H9 (cell line): ENCODE measurements around the gene FPR2. TPM values are rescaled to one million over a fixed set of nuclear protein-coding genes. Genes with fewer than 3 reads are reported as not detected.

Experiments
- DNase-seq: peaks from one replicate; pipeline ENCODE4 v3.0.0-alpha.2; 2017
- H2AFZ ChIP-seq: one replicate; pipeline ENCODE4 v1.6.1; 2013; ENCODE audit warnings: mild to moderate bottlenecking, low read length, control low read depth, moderate library complexity
- H2AK5ac ChIP-seq: 2 replicates; pipeline ENCODE4 v1.6.1; 2013; ENCODE audit warnings: low read length, control low read depth, mixed read lengths; ENCODE audit not compliant: insufficient read length
- H2BK120ac ChIP-seq: one replicate; pipeline ENCODE4 v1.6.1; 2013; ENCODE audit warnings: low read depth, mild to moderate bottlenecking, low read length, control low read depth, inconsistent platforms; ENCODE audit not compliant: poor library complexity, severe bottlenecking
- H2BK12ac ChIP-seq: 2 replicates; pipeline ENCODE4 v1.6.1; 2013; ENCODE audit warnings: low read length, control low read depth, mixed read lengths, low read depth; ENCODE audit not compliant: insufficient read length
- H2BK15ac ChIP-seq: 2 replicates; pipeline ENCODE4 v1.6.1; 2013; ENCODE audit warnings: low read depth, low read length, control low read depth
- H2BK20ac ChIP-seq: one replicate; pipeline ENCODE4 v1.6.1; 2013; ENCODE audit warnings: low read depth, mild to moderate bottlenecking, low read length, control low read depth, inconsistent platforms; ENCODE audit not compliant: poor library complexity, severe bottlenecking
- H2BK5ac ChIP-seq: 2 replicates; pipeline ENCODE4 v1.6.1; 2013; ENCODE audit warnings: low read length, control low read depth, mixed read lengths; ENCODE audit not compliant: insufficient read length
- H3K14ac ChIP-seq: 2 replicates; pipeline ENCODE4 v1.6.1; 2013; ENCODE audit warnings: low read length, control low read depth; ENCODE audit not compliant: insufficient read depth
- H3K18ac ChIP-seq: 2 replicates; pipeline ENCODE4 v1.6.1; 2013; ENCODE audit warnings: low read depth, mild to moderate bottlenecking, mixed read lengths, low read length, control low read depth; ENCODE audit not compliant: insufficient read length
- H3K23ac ChIP-seq: 2 replicates; pipeline ENCODE4 v1.6.1; 2013; ENCODE audit warnings: low read length, control low read depth, mixed read lengths, low read depth; ENCODE audit not compliant: insufficient read length
- H3K23me2 ChIP-seq: 2 replicates; pipeline ENCODE4 v1.6.1; 2013; ENCODE audit warnings: low read depth, mild to moderate bottlenecking, mixed read lengths, low read length, control low read depth; ENCODE audit not compliant: insufficient read length, poor library complexity, severe bottlenecking
- H3K27ac ChIP-seq: 2 replicates; pipeline ENCODE4 v1.5.1; 2013; ENCODE audit warnings: low read length, control low read depth, mixed read lengths, low read depth; ENCODE audit not compliant: insufficient read length
- H3K27me3 ChIP-seq: 2 replicates; pipeline ENCODE4 v1.6.1; 2013; ENCODE audit warnings: low read length, control low read depth, inconsistent platforms; ENCODE audit not compliant: insufficient read depth
- H3K4ac ChIP-seq: 2 replicates; pipeline ENCODE4 v1.6.1; 2013; ENCODE audit warnings: low read depth, mild to moderate bottlenecking, control low read depth, inconsistent platforms, low read length, moderate library complexity
- H3K4me1 ChIP-seq: 2 replicates; pipeline ENCODE4 v1.6.1; 2013; ENCODE audit warnings: low read length, control low read depth, inconsistent platforms; ENCODE audit not compliant: insufficient read depth
- H3K4me2 ChIP-seq: 2 replicates; pipeline ENCODE4 v1.6.1; 2013; ENCODE audit warnings: low read length, control low read depth, mixed read lengths; ENCODE audit not compliant: insufficient read length, insufficient read depth
- H3K56ac ChIP-seq: 2 replicates; pipeline ENCODE4 v1.6.1; 2013; ENCODE audit warnings: low read depth, mild to moderate bottlenecking, mixed read lengths, low read length, control low read depth; ENCODE audit not compliant: insufficient read length
- H3K79me1 ChIP-seq: 2 replicates; pipeline ENCODE4 v1.6.1; 2013; ENCODE audit warnings: low read depth, mild to moderate bottlenecking, moderate library complexity, low read length, control low read depth, inconsistent platforms; ENCODE audit not compliant: insufficient read depth, poor library complexity, severe bottlenecking
- H3K79me2 ChIP-seq: 2 replicates; pipeline ENCODE4 v1.6.1; 2013; ENCODE audit warnings: low read length, control low read depth, inconsistent platforms; ENCODE audit not compliant: insufficient read depth
- H3K9ac ChIP-seq: 2 replicates; pipeline ENCODE4 v1.6.1; 2013; ENCODE audit warnings: low read length, control low read depth, mixed read lengths; ENCODE audit not compliant: insufficient read length; ENCODE audit errors: extremely low read depth
- H3K9me3 ChIP-seq: one replicate; pipeline ENCODE4 v1.6.1; 2013; ENCODE audit warnings: low read depth, low read length, inconsistent platforms; ENCODE audit not compliant: control insufficient read depth
- H3T11ph ChIP-seq: one replicate; pipeline ENCODE4 v1.6.1; 2013; ENCODE audit warnings: mild to moderate bottlenecking, low read length, control low read depth, inconsistent platforms
- H4K20me1 ChIP-seq: one replicate; pipeline ENCODE4 v1.6.1; 2013; ENCODE audit not compliant: control insufficient read depth, insufficient read length, insufficient read depth
- H4K5ac ChIP-seq: 2 replicates; pipeline ENCODE4 v1.6.1; 2013; ENCODE audit warnings: low read depth, mild to moderate bottlenecking, mixed read lengths, low read length, control low read depth; ENCODE audit not compliant: insufficient read length
- H4K8ac ChIP-seq: replicated peaks from 2 replicates; pipeline ENCODE4 v1.6.1; 2013; ENCODE audit warnings: low read length, control low read depth, mixed read lengths, low read depth; ENCODE audit not compliant: insufficient read length
- H4K91ac ChIP-seq: 2 replicates; pipeline ENCODE4 v1.6.1; 2013; ENCODE audit warnings: low read depth, mild to moderate bottlenecking, moderate library complexity, mixed read lengths, low read length, control low read depth; ENCODE audit not compliant: insufficient read length
- H3K27ac Mint-ChIP-seq, 3 experiments: 2 replicates in 2 of 3; 3 replicates in 1 of 3; pipeline ENCODE4 v1.8.0; 2020 to 2021; ENCODE audit warnings: mixed read lengths in 3 of 3, mild to moderate bottlenecking in 1 of 3, moderate library complexity in 1 of 3
- H3K27me3 Mint-ChIP-seq: 2 replicates; pipeline ENCODE4 v1.8.0; 2021; ENCODE audit warnings: low read depth, mild to moderate bottlenecking, moderate library complexity, mixed read lengths
- H3K36me3 Mint-ChIP-seq, 3 experiments: 2 replicates in 2 of 3; 3 replicates in 1 of 3; pipeline ENCODE4 v1.8.0; 2020 to 2021; ENCODE audit warnings: low read depth in 3 of 3, mixed read lengths in 3 of 3; ENCODE audit not compliant: insufficient read depth in 1 of 3
- H3K4me1 Mint-ChIP-seq, 2 experiments: 2 replicates each; pipeline ENCODE4 v1.8.0; 2020; ENCODE audit warnings: mixed read lengths in 2 of 2
- H3K4me3 Mint-ChIP-seq, 2 experiments: 2 replicates in 1 of 2; 3 replicates in 1 of 2; pipeline ENCODE4 v1.8.0; 2020 to 2021; ENCODE audit warnings: mild to moderate bottlenecking in 2 of 2, mixed read lengths in 2 of 2, moderate library complexity in 1 of 2
- H3K9me3 Mint-ChIP-seq, 2 experiments: 2 replicates in 1 of 2; 3 replicates in 1 of 2; pipeline ENCODE4 v1.8.0; 2020; ENCODE audit warnings: mild to moderate bottlenecking in 2 of 2, mixed read lengths in 2 of 2, moderate library complexity in 1 of 2
- WGBS: extraction: QIAGEN DNeasy Blood & Tissue Kit; methylation state at CpG from one replicate; pipeline ENCODE4 v1.1.7; 2013; ENCODE audit warnings: missing lambda C conversion rate, low lambda C conversion rate, mixed read lengths; ENCODE audit not compliant: insufficient read length; ENCODE audit errors: extremely low coverage; 5-methylcytosine and 5-hydroxymethylcytosine counted together
- total RNA-seq: library from RNA; stranded (reverse); gene quantifications from 2 replicates; pipeline ENCODE4 v1.2.1, GENCODE V29; 2021
- TF ChIP-seq, protein P1 (sequence below): fragments of 200-600 bp; sonication (generic); conservative IDR thresholded peaks from 3 replicates; pipeline ENCODE4 v1.8.0; 2021; ENCODE audit warnings: antibody characterized with exemption, mild to moderate bottlenecking

The FPR2 gene
- total RNA-seq, 1 experiment from 2014 or later, result not detected

GRCh38 chr19:51755571-51755970, 5.4 kb upstream of the FPR2 start:
- Histone ChIP-seq H2AK5ac (no peak overlapping the region), H3K79me2 (no peaks in the 10 kb centered on the region), H2BK20ac (no peak overlapping the region), H3K18ac (no peak overlapping the region), H3K27me3 (no peaks in the 10 kb centered on the region), H2BK5ac (no peak overlapping the region), H2BK12ac (no peak overlapping the region), H3K23ac (no peak overlapping the region), H2BK120ac (no peak overlapping the region), H3K4me2 (no peak overlapping the region), H2BK15ac (no peak overlapping the region), H4K8ac (no peak overlapping the region), H3K27ac (no peak overlapping the region), H3K9me3 (no peaks in the 10 kb centered on the region), H3K79me1 (no peaks in the 10 kb centered on the region), H3K4ac (no peak overlapping the region), H4K20me1 (no peaks in the 10 kb centered on the region), H3K56ac (no peak overlapping the region), H2AFZ (no peak overlapping the region), H3K23me2 (no peaks in the 10 kb centered on the region), H4K5ac (no peak overlapping the region), H3K9ac (no peak overlapping the region), H3T11ph (no peak overlapping the region), H4K91ac (no peak overlapping the region), H3K4me1 (peaks cover under 1% of the 10 kb centered on the region; the same call in 1 of the 2 replicates), H3K14ac (no peak overlapping the region)
- Mint-ChIP-seq H3K9me3 (peaks cover 30 to 70% of the 10 kb centered on the region in 2 experiments), H3K4me1 (peaks cover 0 to 2% of the 10 kb centered on the region in 2 experiments; a peak in 1 of 4 replicates), H3K27ac (no peak overlapping the region), H3K27me3 (peaks cover 17% of the 10 kb centered on the region), H3K36me3 (no peaks in the 10 kb centered on the region), H3K4me3 (no peak overlapping the region)
- DNase-seq, result no peak
- WGBS, result no CpG with 5 or more reads among the region's 7 CpGs
- TF ChIP-seq, protein P1, sequence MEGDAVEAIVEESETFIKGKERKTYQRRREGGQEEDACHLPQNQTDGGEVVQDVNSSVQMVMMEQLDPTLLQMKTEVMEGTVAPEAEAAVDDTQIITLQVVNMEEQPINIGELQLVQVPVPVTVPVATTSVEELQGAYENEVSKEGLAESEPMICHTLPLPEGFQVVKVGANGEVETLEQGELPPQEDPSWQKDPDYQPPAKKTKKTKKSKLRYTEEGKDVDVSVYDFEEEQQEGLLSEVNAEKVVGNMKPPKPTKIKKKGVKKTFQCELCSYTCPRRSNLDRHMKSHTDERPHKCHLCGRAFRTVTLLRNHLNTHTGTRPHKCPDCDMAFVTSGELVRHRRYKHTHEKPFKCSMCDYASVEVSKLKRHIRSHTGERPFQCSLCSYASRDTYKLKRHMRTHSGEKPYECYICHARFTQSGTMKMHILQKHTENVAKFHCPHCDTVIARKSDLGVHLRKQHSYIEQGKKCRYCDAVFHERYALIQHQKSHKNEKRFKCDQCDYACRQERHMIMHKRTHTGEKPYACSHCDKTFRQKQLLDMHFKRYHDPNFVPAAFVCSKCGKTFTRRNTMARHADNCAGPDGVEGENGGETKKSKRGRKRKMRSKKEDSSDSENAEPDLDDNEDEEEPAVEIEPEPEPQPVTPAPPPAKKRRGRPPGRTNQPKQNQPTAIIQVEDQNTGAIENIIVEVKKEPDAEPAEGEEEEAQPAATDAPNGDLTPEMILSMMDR, result no peak
